GM10266 (cell line): ENCODE measurements around the gene FBXO21.

ENCODE experiments used
- DNase-seq: peaks from one replicate; pipeline ENCODE4 v3.0.0; 2012; ENCODE audit errors: extremely low spot score
- CTCF ChIP-seq: IDR thresholded peaks from 2 replicates; pipeline ENCODE4 v1.5.1; 2012; ENCODE audit warnings: mild to moderate bottlenecking, low read depth; ENCODE audit not compliant: control insufficient read depth, insufficient read depth; ENCODE audit errors: missing control alignments

FBXO21 gene

GRCh38 chr12:117169548-117169947, 20.7 kb downstream of the FBXO21 start:
- DNase-seq, result no peak
- no peak for TF ChIP-seq CTCF

- no peak for DNase-seq
- TF ChIP-seq CTCF, result no peak
These were observed 21.3 kb downstream of the FBXO21 start for GRCh38 chr12:117168976-117169375.

- no peak for DNase-seq
- no peak for TF ChIP-seq CTCF
These were observed 22.5 kb downstream of the FBXO21 start for GRCh38 chr12:117167769-117168168.

- no peak for TF ChIP-seq CTCF
- no peak for DNase-seq
These were observed 24.2 kb downstream of the FBXO21 start for GRCh38 chr12:117166107-117166506.

- DNase-seq, result no peak
- TF ChIP-seq CTCF, result no peak
These were observed 24.9 kb downstream of the FBXO21 start for GRCh38 chr12:117165342-117165741.

GRCh38 chr12:117162633-117163032, 27.6 kb downstream of the FBXO21 start:
- no peak for DNase-seq
- no peak for TF ChIP-seq CTCF

GRCh38 chr12:117162167-117162539, 28.1 kb downstream of the FBXO21 start:
- no peak for DNase-seq
- TF ChIP-seq CTCF, result no peak
